ENCODE measurements around the gene CIB4.

Gene CIB4

GRCh38 chr2:26537826-26538475, 103.2 kb downstream of the CIB4 start:
- H3K4me3 ChIP-seq (ENCODE audit: low read depth, low read length): no peak overlapping the region
- TF ChIP-seq, protein P1, sequence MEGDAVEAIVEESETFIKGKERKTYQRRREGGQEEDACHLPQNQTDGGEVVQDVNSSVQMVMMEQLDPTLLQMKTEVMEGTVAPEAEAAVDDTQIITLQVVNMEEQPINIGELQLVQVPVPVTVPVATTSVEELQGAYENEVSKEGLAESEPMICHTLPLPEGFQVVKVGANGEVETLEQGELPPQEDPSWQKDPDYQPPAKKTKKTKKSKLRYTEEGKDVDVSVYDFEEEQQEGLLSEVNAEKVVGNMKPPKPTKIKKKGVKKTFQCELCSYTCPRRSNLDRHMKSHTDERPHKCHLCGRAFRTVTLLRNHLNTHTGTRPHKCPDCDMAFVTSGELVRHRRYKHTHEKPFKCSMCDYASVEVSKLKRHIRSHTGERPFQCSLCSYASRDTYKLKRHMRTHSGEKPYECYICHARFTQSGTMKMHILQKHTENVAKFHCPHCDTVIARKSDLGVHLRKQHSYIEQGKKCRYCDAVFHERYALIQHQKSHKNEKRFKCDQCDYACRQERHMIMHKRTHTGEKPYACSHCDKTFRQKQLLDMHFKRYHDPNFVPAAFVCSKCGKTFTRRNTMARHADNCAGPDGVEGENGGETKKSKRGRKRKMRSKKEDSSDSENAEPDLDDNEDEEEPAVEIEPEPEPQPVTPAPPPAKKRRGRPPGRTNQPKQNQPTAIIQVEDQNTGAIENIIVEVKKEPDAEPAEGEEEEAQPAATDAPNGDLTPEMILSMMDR (IDR thresholded peaks at IDR 0.05; ENCODE audit: low read depth, low read length): no peak
- no peak for DNase-seq (ENCODE audit: low read depth, low spot score)
- in situ Hi-C loops (cut with HindIII; ENCODE audit: low sequenced_read_pairs): no loop called here

- H3K4me3 ChIP-seq (ENCODE audit: low read depth, low read length): no peak overlapping the region
- in situ Hi-C loops (cut with HindIII; ENCODE audit: low sequenced_read_pairs): no loop called here
- TF ChIP-seq, protein P1 (IDR thresholded peaks at IDR 0.05; ENCODE audit: low read depth, low read length): no peak
- no peak for DNase-seq (ENCODE audit: low read depth, low spot score)
Measured at GRCh38 chr2:26537069-26537825, 103.9 kb downstream of the CIB4 start.

DNA sequence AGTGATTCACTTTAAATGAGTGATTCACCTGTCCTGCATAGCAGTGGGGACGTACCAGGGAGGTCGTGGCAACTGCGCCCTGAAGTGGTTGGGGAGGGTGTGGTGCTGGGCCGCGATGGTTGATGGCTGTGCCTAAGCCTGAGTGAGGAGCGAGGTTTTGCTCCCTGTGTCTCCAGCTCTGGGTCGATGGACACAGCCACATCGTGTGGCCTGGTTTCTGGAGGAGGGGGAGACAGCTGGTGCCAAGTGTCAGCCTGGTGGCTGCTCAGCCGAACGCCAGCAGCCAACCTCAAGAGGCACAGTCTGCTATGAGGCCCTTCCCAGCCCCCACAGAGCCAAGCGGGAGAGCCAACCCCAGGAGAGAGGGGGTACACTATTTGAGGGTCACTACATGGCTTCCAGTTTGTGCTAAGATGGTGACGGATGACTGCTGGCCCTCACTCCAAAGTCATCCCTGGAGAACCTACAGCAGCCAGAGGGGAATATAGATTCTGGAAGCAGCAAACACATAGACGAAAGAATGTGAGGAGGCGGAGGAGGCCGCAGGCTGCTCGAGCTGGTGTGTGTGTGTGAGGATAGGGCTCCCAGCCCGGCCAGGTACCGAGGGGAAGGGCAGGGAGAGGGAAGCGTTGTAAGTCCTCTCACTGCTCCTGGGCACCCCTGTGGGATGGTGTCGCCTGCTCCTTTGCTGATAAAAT, 104.6 kb downstream of the CIB4 start:
- TF ChIP-seq, protein P1 (IDR thresholded peaks at IDR 0.05; ENCODE audit: low read depth, low read length): no peak
- no peak overlapping the region for H3K4me3 ChIP-seq (ENCODE audit: low read depth, low read length)
- in situ Hi-C loops (cut with HindIII; ENCODE audit: low sequenced_read_pairs): no loop called here
- no peak for DNase-seq (ENCODE audit: low read depth, low spot score)

- H3K4me3 ChIP-seq (ENCODE audit: low read depth, low read length): no peak overlapping the region
- TF ChIP-seq, protein P1 (IDR thresholded peaks at IDR 0.05; ENCODE audit: low read depth, low read length): no peak
- in situ Hi-C loops (cut with HindIII; ENCODE audit: low sequenced_read_pairs): no loop called here
- DNase-seq (ENCODE audit: low read depth, low spot score): no peak
Measured at GRCh38 chr2:26535663-26536275, 105.4 kb downstream of the CIB4 start.

- TF ChIP-seq, protein P1 (IDR thresholded peaks at IDR 0.05; ENCODE audit: low read depth, low read length): no peak
- in situ Hi-C loops (cut with HindIII; ENCODE audit: low sequenced_read_pairs): no loop called here
- no peak for DNase-seq (ENCODE audit: low read depth, low spot score)
- H3K4me3 ChIP-seq (ENCODE audit: low read depth, low read length): no peak overlapping the region
Measured at GRCh38 chr2:26534865-26535662, 106.1 kb downstream of the CIB4 start.

Measured in astrocyte of the spinal cord (primary cell).